ENCODE data around the gene GABARAP.

DNA sequence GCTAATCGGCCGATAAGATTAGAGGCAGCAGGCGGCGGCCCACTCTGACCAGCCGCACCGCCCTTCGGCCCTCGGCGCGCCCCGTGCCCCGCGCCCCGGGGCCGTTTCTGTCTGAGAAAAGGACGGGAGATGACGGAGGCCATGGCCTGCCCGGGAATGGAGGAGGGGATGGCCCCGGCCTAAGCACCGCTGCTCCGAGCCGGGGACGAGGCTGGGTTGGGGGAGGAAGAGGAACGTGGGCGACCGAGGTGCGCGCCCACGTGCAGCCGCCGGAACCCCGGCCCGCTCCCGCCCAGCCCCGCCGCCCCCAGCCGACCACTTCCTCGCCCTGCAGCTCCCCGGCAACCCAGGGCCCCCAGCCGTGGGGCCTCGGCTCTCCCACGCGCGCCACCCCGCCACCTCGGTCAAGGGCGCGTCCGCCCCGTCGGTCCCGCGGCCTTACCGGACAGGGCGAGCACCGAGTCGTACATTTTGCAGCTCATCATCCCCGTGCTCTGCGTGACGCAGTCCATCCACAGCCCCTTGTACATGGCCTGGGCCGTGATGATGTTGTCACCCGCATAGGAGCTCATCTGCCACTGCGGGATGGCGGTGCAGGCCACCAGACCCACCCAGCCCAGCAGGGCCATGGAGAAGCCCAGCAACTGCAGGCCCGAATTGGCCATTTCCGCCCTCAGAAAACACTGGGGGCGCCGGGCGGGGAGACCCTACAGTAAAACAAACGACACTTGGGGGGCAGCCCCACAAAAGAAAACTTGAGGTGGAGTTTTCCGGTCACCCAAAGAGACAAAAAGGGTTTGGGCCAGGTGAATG is 19.3 kb upstream of the GABARAP start:
- TF ChIP-seq CTCF (IDR thresholded peaks at IDR 0.05; ENCODE audit: low read depth, low read length, poor library complexity, severe bottlenecking), result no peak
- peak; percentile 54; the same call in 1 of the 2 replicates for TF ChIP-seq EZH2phosphoT487 (IDR thresholded peaks at IDR 0.05; ENCODE audit: borderline replicate concordance, low read length)

All from DOHH2 (cell line).